H1 (cell line): ENCODE data around the gene LRRC74B. TPM values are rescaled to one million over a fixed set of nuclear protein-coding genes. Genes with fewer than 3 reads are reported as not detected.
"Not testable (repeated sequence)": the region's sequence is repeated elsewhere in the genome, so short reads cannot be mapped to it uniquely, and the experiment has no call there.

ENCODE experiments used
- CTCF ChIA-PET: fragments of 300-600 bp; sonication (Branson Sonifier 250); formaldehyde crosslinking; loops from one replicate; lab custom pipeline; 2021; ENCODE audit not compliant: partially characterized antibody; lab: Charles Lee
- POLR2A ChIA-PET: fragments of 300-600 bp; sonication (Branson Sonifier 250); formaldehyde crosslinking; loops from one replicate; lab custom pipeline; 2021; ENCODE audit warnings: inconsistent platforms; ENCODE audit not compliant: partially characterized antibody; lab: Charles Lee
- DNase-seq, 2 experiments: peaks; one replicate each; pipeline versions ENCODE4 v3.0.0 to v3.0.0-alpha.2; 2010 to 2022; ENCODE audit warnings: low spot score in 2 of 2, low read depth in 1 of 2, mixed read lengths in 1 of 2
- FAIRE-seq: peaks from 2 replicates; lab custom pipeline; 2011; peaks lifted over from hg19 to GRCh38; lab: Jason Lieb, UNC
- H2AFZ ChIP-seq: 2 replicates; pipeline ENCODE4 v1.8.1; 2012; ENCODE audit warnings: low read length, inconsistent platforms
- H2AK5ac ChIP-seq: 2 replicates; pipeline ENCODE4 v1.6.1; 2013; ENCODE audit warnings: low read depth, low read length
- H2BK120ac ChIP-seq: replicated peaks from 2 replicates; pipeline ENCODE3; 2013; ENCODE audit warnings: low read depth, low read length, inconsistent platforms
- H2BK12ac ChIP-seq: 2 replicates; pipeline ENCODE4 v1.6.1; 2013; ENCODE audit warnings: low read depth, low read length
- H2BK15ac ChIP-seq: 2 replicates; pipeline ENCODE4 v1.6.1; 2013; ENCODE audit warnings: low read length
- H2BK20ac ChIP-seq: 2 replicates; pipeline ENCODE4 v1.6.1; 2013; ENCODE audit warnings: low read length
- H2BK5ac ChIP-seq: 2 replicates; pipeline ENCODE4 v1.6.1; 2013; ENCODE audit warnings: low read depth, low read length
- H3K14ac ChIP-seq: 2 replicates; pipeline ENCODE4 v1.6.1; 2013; ENCODE audit warnings: inconsistent platforms; ENCODE audit not compliant: insufficient read length
- H3K18ac ChIP-seq: 2 replicates; pipeline ENCODE4 v1.6.1; 2013; ENCODE audit warnings: low read length; ENCODE audit errors: extremely low read depth
- H3K23ac ChIP-seq: 2 replicates; pipeline ENCODE4 v1.6.1; 2013; ENCODE audit warnings: inconsistent platforms; ENCODE audit not compliant: insufficient read length
- H3K23me2 ChIP-seq: 2 replicates; pipeline ENCODE4 v1.6.1; 2013; ENCODE audit warnings: low read depth, low read length
- H3K27ac ChIP-seq: 2 replicates; pipeline ENCODE4 v1.6.1; 2011; ENCODE audit warnings: low read depth, low read length, inconsistent platforms
- H3K27me3 ChIP-seq, 4 experiments: replicated peaks in 1 of 4; 1 replicate in 1 of 4; 2 replicates in 3 of 4; pipeline versions ENCODE4 v1.6.1 to v1.8.1; 2011 to 2013; ENCODE audit warnings: low read length in 3 of 4, mild to moderate bottlenecking in 3 of 4, inconsistent platforms in 2 of 4, mixed read lengths in 2 of 4, moderate library complexity in 1 of 4; ENCODE audit not compliant: control insufficient read depth in 3 of 4, insufficient read depth in 3 of 4; ENCODE audit errors: extremely low read depth in 1 of 4
- H3K36me3 ChIP-seq, 4 experiments: 2 replicates each; pipeline versions ENCODE4 v1.6.1 to v1.8.1; 2011 to 2013; ENCODE audit warnings: mild to moderate bottlenecking in 4 of 4, low read length in 3 of 4, moderate library complexity in 2 of 4, control low read depth in 1 of 4, inconsistent platforms in 1 of 4; ENCODE audit not compliant: insufficient read depth in 4 of 4, control insufficient read depth in 2 of 4
- H3K4ac ChIP-seq: replicated peaks from 2 replicates; pipeline ENCODE3; 2013; ENCODE audit warnings: low read length, low read depth, mixed read lengths, inconsistent platforms; ENCODE audit not compliant: insufficient read length
- H3K4me1 ChIP-seq, 4 experiments: replicated peaks in 1 of 4; 1 replicate in 1 of 4; 2 replicates in 3 of 4; pipeline versions ENCODE4 v1.6.1 to v1.8.1; 2011 to 2013; ENCODE audit warnings: low read length in 3 of 4, inconsistent platforms in 2 of 4, mixed read lengths in 1 of 4; ENCODE audit not compliant: insufficient read depth in 4 of 4, control insufficient read depth in 3 of 4
- H3K4me2 ChIP-seq, 2 experiments: 2 replicates each; pipeline versions ENCODE4 v1.6.1 to v1.8.1; 2011 to 2013; ENCODE audit warnings: low read depth in 2 of 2, low read length in 2 of 2, control low read depth in 1 of 2, inconsistent platforms in 1 of 2, mild to moderate bottlenecking in 1 of 2; ENCODE audit not compliant: insufficient read depth in 1 of 2
- H3K4me3 ChIP-seq, 4 experiments: fragments of 200-600, 300-600 bp in 1 of 4; sonication (generic), shearing (Covaris generic), sonication (Bioruptor Twin) in 1 of 4; 2 replicates each; pipeline versions ENCODE4 v1.5.1 to v1.8.1; 2011 to 2016; ENCODE audit warnings: low read length in 4 of 4, low read depth in 3 of 4, control low read depth in 2 of 4, inconsistent platforms in 2 of 4, mild to moderate bottlenecking in 2 of 4, mixed read lengths in 1 of 4, moderate library complexity in 1 of 4; ENCODE audit not compliant: insufficient read depth in 2 of 4; ENCODE audit errors: extremely low read depth in 1 of 4
- H3K56ac ChIP-seq: replicated peaks from 2 replicates; pipeline ENCODE3; 2013; ENCODE audit warnings: low read depth, mild to moderate bottlenecking, mixed read lengths, low read length, inconsistent platforms; ENCODE audit not compliant: insufficient read length
- H3K79me1 ChIP-seq: 2 replicates; pipeline ENCODE4 v1.6.1; 2013; ENCODE audit warnings: low read depth, low read length, control low read depth
- H3K79me2 ChIP-seq, 2 experiments: 2 replicates each; pipeline versions ENCODE4 v1.6.1 to v1.8.1; 2012 to 2013; ENCODE audit warnings: low read length in 2 of 2, mild to moderate bottlenecking in 2 of 2, inconsistent platforms in 1 of 2; ENCODE audit not compliant: insufficient read depth in 2 of 2, control insufficient read depth in 1 of 2
- H3K9ac ChIP-seq, 4 experiments: replicated peaks in 1 of 4; 1 replicate in 1 of 4; 2 replicates in 3 of 4; pipeline versions ENCODE4 v1.6.1 to v1.8.1; 2011 to 2013; ENCODE audit warnings: low read depth in 3 of 4, low read length in 3 of 4, control low read depth in 2 of 4, mild to moderate bottlenecking in 2 of 4, moderate library complexity in 2 of 4, inconsistent platforms in 1 of 4; ENCODE audit errors: extremely low read depth in 1 of 4
- H3K9me3 ChIP-seq, 2 experiments: 2 replicates each; pipeline versions ENCODE4 v1.6.1 to v1.8.1; 2012 to 2013; ENCODE audit warnings: mild to moderate bottlenecking in 2 of 2, moderate library complexity in 2 of 2, control low read depth in 1 of 2, inconsistent platforms in 1 of 2, low read depth in 1 of 2, low read length in 1 of 2, mixed read lengths in 1 of 2; ENCODE audit not compliant: insufficient read depth in 2 of 2
- H4K20me1 ChIP-seq, 2 experiments: replicated peaks in 1 of 2; 2 replicates each; pipeline versions ENCODE3 to v1.8.1; 2011 to 2013; ENCODE audit warnings: inconsistent platforms in 2 of 2, low read length in 2 of 2, mild to moderate bottlenecking in 1 of 2; ENCODE audit not compliant: insufficient read depth in 2 of 2, control insufficient read depth in 1 of 2
- H4K5ac ChIP-seq: 2 replicates; pipeline ENCODE4 v1.6.1; 2013; ENCODE audit warnings: low read length, low read depth, mixed read lengths, inconsistent platforms; ENCODE audit not compliant: insufficient read length
- H4K8ac ChIP-seq: 2 replicates; pipeline ENCODE4 v1.8.0; 2013; ENCODE audit warnings: mild to moderate bottlenecking, moderate library complexity, low read length, inconsistent platforms; ENCODE audit not compliant: insufficient read depth; ENCODE audit errors: extremely low read depth
- H4K91ac ChIP-seq: replicated peaks from 2 replicates; pipeline ENCODE3; 2013; ENCODE audit warnings: low read length, mixed read lengths, inconsistent platforms; ENCODE audit not compliant: insufficient read length
- WGBS, 2 experiments: shearing (Covaris generic) in 1 of 2; methylation state at CpG; one replicate each; pipeline versions ENCODE4 v1.1.6 to v1.1.7; 2013 to 2015; ENCODE audit warnings: low lambda C conversion rate in 2 of 2, mixed read lengths in 2 of 2, inconsistent platforms in 1 of 2, low coverage in 1 of 2, missing lambda C conversion rate in 1 of 2; ENCODE audit not compliant: insufficient replicate concordance in 2 of 2, insufficient coverage in 1 of 2, insufficient read length in 1 of 2; ENCODE audit errors: extremely low coverage in 1 of 2, missing lambda C conversion rate in 1 of 2; 5-methylcytosine and 5-hydroxymethylcytosine counted together
- polyA plus RNA-seq, 7 experiments: library from polyadenylated mRNA; depleted of rRNA in 3 of 7; stranded (reverse) in 5 of 7; unstranded in 2 of 7; fragments of >200 nt in 5 of 7; fragments of 200-250 nt in 2 of 7; gene quantifications; 1 replicate in 5 of 7; 2 replicates in 1 of 7; 4 replicates in 1 of 7; pipeline versions ENCODE4 v1.2.1 to v1.2.3, GENCODE V29; 2011 to 2013; ENCODE audit warnings: missing spikeins in 2 of 7, mixed read lengths in 2 of 7
- total RNA-seq: library from RNA; stranded (reverse); fragmentation: NEBNext Ultra II Directional; extraction: Animal tissue kit (Norgen Biotek cat#: 25700); gene quantifications from 2 replicates; pipeline ENCODE4 v1.2.1, GENCODE V29; 2021

LRRC74B gene
- total and polyA plus RNA-seq, 2 of the 8 experiments (the other 6 are each of a cell fraction or from before 2014, with no cell fraction given): not detected

DNA sequence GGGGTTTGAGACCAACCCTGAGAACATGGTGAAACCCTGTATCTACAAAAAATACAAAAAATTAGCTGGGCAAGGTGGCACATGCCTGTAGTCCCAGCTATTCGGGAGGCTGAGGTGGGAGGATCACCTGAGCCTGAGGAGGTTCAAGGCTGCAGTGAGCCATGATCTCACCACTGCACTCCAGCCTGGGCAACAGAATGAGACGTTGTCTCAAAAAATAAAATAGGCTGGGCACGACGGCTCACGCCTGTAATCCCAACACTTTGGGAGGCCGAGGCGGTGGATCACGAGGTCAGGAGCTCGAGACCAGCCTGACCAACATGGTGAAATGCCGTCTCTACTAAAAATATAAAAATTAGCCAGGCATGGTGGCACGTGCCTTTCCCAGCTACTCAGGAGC lies 18.7 kb downstream of the LRRC74B start:
- not testable (repeated sequence) for H3K9ac ChIP-seq, H2BK15ac ChIP-seq, H2AFZ ChIP-seq, H3K18ac ChIP-seq, H4K20me1 ChIP-seq, H3K23me2 ChIP-seq, H3K4me1 ChIP-seq, DNase-seq, H3K4me3 ChIP-seq, H4K5ac ChIP-seq, H2BK20ac ChIP-seq, H2BK120ac ChIP-seq, H3K79me2 ChIP-seq, H3K79me1 ChIP-seq, H3K27me3 ChIP-seq, H4K8ac ChIP-seq, H4K91ac ChIP-seq, H3K23ac ChIP-seq, H3K4ac ChIP-seq, H2BK12ac ChIP-seq, H3K27ac ChIP-seq, H3K14ac ChIP-seq, H3K56ac ChIP-seq, H2BK5ac ChIP-seq, H3K36me3 ChIP-seq, FAIRE-seq, H3K4me2 ChIP-seq, H2AK5ac ChIP-seq, H3K9me3 ChIP-seq
- 90% methylated on average over 11 of the region's 11 CpGs; no CpG with 5 or more reads in 1 of the 2 experiments for WGBS, 2 experiments
- CTCF ChIA-PET: interaction anchor here (0.6 to 1.0 kb wide), 4 partner anchors 19 to 44 kb away, joined by 3 to 4 read pairs (median 3); partner anchors contain the start of gene LRRC74B
- POLR2A ChIA-PET: interaction anchor here (0.6 to 1.1 kb wide), 3 partner anchors 19 to 231 kb away, joined by 3 to 5 read pairs (median 4); partner anchors contain the start of gene LRRC74B
